Adrenal gland (tissue), 12 donors: ENCODE results near the gene EDEM1. TPM values are rescaled to one million over a fixed set of nuclear protein-coding genes. Genes with fewer than 3 reads are reported as not detected.

ENCODE experiments used
- DNase-seq, 7 donors: peaks; one replicate each; pipeline ENCODE4 v3.0.0-alpha.2; 2019 to 2020
- H3K27ac ChIP-seq, 5 donors: fragments of 200-600 bp; sonication (generic) in 4 of 5; 1 replicate in 3 of 5; 2 replicates in 2 of 5; pipeline versions ENCODE4 v1.5.1 to v1.8.0; 2016 to 2020; ENCODE audit warnings: mild to moderate bottlenecking in 1 of 5
- H3K27me3 ChIP-seq: fragments of 200-600 bp; 2 replicates; pipeline ENCODE4 v1.8.0; 2021
- H3K36me3 ChIP-seq, 2 donors: fragments of 200-600 bp; replicated peaks in 1 of 2; 1 replicate in 1 of 2; 2 replicates in 1 of 2; pipeline versions ENCODE4 v1.5.1 to v1.8.0; 2018 to 2022
- H3K4me1 ChIP-seq, 2 donors: fragments of 200-600 bp; replicated peaks in 1 of 2; 1 replicate in 1 of 2; 2 replicates in 1 of 2; pipeline versions ENCODE4 v1.5.1 to v1.8.0; 2018 to 2021
- H3K4me3 ChIP-seq, 4 donors: fragments of 200-600 bp; sonication (generic) in 3 of 4; one replicate each; pipeline ENCODE4 v1.5.1; 2016 to 2018
- H3K9me3 ChIP-seq, 3 donors: fragments of 200-600 bp; sonication (generic) in 1 of 3; replicated peaks in 1 of 3; 1 replicate in 2 of 3; 2 replicates in 1 of 3; pipeline versions ENCODE4 v1.5.1 to v1.8.0; 2016 to 2021
- POLR2A ChIP-seq, 2 donors: fragments of 450-650 bp; IDR thresholded peaks; one replicate each; pipeline ENCODE4 v1.6.1; 2017; ENCODE audit warnings: antibody characterized with exemption in 2 of 2, mild to moderate bottlenecking in 2 of 2, moderate library complexity in 1 of 2
- WGBS, 4 donors: extraction: QIAGEN DNeasy Blood & Tissue Kit in 2 of 4; methylation state at CpG; one replicate each; pipeline versions ENCODE4 v1.1.5 to v1.1.7; 2013 to 2017; 5-methylcytosine and 5-hydroxymethylcytosine counted together
- intact Hi-C, 2 donors: fragments of 100-400 bp; cut with DNase I; formaldehyde crosslinking; loops; one replicate each; pipeline versions ENCODE4 v1.14.1 to v1.15.0; 2022 to 2023
- polyA plus RNA-seq, 3 donors: library from polyadenylated mRNA; stranded (reverse); fragments of 200-250 nt in 2 of 3; fragments of 350-450 nt in 1 of 3; fragmentation: Illumina TruSeq in 1 of 3; extraction: RNeasy Lipid Tissue Mini Kit (QIAGEN cat#74804) in 1 of 3; gene quantifications; one replicate each; pipeline ENCODE4 v1.2.3, GENCODE V29; 2013 to 2014
- total RNA-seq, 9 donors: library from RNA; depleted of rRNA in 4 of 9; stranded (reverse); fragments of >200 nt in 4 of 9; fragments of 120-200 nt in 1 of 9; fragmentation: NEBNext Ultra II Directional in 1 of 9; extraction: Animal tissue kit (Norgen Biotek cat#: 25700) in 1 of 9; gene quantifications; one replicate each; pipeline versions ENCODE4 v1.1.0 to v1.2.4, GENCODE V29; 2013 to 2023
- TF ChIP-seq, protein P1 (sequence below), 6 experiments: fragments of 450-650 bp in 4 of 6; fragments of 200-600 bp in 2 of 6; sonication (generic) in 1 of 6; IDR thresholded peaks; 1 replicate in 5 of 6; 2 replicates in 1 of 6; pipeline versions ENCODE4 v1.5.1 to v1.8.0; 2016 to 2021; ENCODE audit warnings: antibody characterized with exemption in 6 of 6, mild to moderate bottlenecking in 2 of 6, moderate library complexity in 1 of 6
- donor health status: healthy with polysubstance abuse.
- donor health status: Bipolar disorder and iron deficiency.
- donor health status: DM: yes; HTN: yes; CAD: no.
- donor health status: DM: no; HTN: no; CAD: no.
- donor health status: DM: no; HTN: no; CAD: no.
- donor health status: DM: yes; HTN: yes; CAD: no.

EDEM1 gene
- total and polyA plus RNA-seq, 12 donors, result 3.1 to 63.6 (median 31.2) TPM

DNA sequence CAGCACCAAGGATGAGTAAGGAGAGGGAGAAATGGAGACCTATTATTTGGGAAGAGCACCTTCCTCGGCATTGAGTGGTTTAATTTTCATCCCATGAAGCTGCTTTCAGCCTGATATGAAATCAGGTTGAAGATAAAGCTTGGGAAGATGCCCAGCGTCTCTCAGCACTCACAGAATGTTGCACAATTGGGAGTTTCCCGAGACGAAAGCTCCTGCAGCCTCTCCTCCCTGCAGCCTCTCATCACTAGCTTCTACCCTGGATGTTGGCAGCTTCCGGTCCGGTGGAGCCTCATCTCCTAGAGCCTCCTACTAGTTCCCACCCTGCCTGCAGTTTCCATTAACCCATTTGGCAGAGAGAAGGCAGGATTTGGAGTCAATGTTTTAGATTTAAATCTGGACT, 40.3 kb downstream of the EDEM1 start:
- H3K27ac ChIP-seq, result no peak overlapping the region
- DNase-seq, result peak in 1 of 7 donors; percentile 48
- TF ChIP-seq, protein P1, sequence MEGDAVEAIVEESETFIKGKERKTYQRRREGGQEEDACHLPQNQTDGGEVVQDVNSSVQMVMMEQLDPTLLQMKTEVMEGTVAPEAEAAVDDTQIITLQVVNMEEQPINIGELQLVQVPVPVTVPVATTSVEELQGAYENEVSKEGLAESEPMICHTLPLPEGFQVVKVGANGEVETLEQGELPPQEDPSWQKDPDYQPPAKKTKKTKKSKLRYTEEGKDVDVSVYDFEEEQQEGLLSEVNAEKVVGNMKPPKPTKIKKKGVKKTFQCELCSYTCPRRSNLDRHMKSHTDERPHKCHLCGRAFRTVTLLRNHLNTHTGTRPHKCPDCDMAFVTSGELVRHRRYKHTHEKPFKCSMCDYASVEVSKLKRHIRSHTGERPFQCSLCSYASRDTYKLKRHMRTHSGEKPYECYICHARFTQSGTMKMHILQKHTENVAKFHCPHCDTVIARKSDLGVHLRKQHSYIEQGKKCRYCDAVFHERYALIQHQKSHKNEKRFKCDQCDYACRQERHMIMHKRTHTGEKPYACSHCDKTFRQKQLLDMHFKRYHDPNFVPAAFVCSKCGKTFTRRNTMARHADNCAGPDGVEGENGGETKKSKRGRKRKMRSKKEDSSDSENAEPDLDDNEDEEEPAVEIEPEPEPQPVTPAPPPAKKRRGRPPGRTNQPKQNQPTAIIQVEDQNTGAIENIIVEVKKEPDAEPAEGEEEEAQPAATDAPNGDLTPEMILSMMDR (IDR thresholded peaks at IDR 0.05), result no peak
- no peak for TF ChIP-seq POLR2A (IDR thresholded peaks at IDR 0.05)
- no peaks in the 10 kb centered on the region for H3K36me3 ChIP-seq
- intact Hi-C loops, result no loop called here
- H3K9me3 ChIP-seq, result no peaks in the 10 kb centered on the region
- 39 to 63% (median 60%) methylated on average over 6 of the region's 6 CpGs for whole genome bisulfite sequencing, 4 donors
- no peaks in the 10 kb centered on the region for H3K27me3 ChIP-seq
- H3K4me3 ChIP-seq, result no peak overlapping the region
- H3K4me1 ChIP-seq, result no peaks in the 10 kb centered on the region

DNA sequence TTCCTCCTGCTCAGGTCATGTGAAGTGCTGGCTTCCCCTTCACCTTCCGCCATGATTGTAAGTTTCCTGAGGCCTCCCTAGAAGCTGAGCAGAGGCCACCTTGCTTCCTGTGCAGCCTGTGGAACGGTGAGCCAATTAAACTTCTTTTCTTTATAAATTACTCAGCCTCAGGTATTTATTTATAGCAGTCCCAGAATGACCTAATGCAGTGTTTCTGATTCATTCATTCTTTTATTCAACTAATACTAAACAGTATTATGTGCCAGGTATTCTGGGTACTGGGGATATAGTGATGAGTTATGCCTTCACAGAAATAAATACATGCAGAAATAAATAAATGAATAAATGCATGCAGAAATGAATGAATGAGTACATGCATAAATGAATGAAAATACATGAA, 41.9 kb downstream of the EDEM1 start:
- WGBS, 4 donors, result 57 to 68% (median 62%) methylated on average over 2 of the region's 2 CpGs
- H3K4me3 ChIP-seq, result no peak overlapping the region
- no peak for DNase-seq
- no peaks in the 10 kb centered on the region for H3K9me3 ChIP-seq
- intact Hi-C loops, result no loop called here
- H3K36me3 ChIP-seq, result no peaks in the 10 kb centered on the region
- H3K27ac ChIP-seq, result no peak overlapping the region
- no peaks in the 10 kb centered on the region for H3K27me3 ChIP-seq
- H3K4me1 ChIP-seq, result no peaks in the 10 kb centered on the region
- TF ChIP-seq POLR2A (IDR thresholded peaks at IDR 0.05), result no peak
- TF ChIP-seq, protein P1 (IDR thresholded peaks at IDR 0.05), result no peak

DNA sequence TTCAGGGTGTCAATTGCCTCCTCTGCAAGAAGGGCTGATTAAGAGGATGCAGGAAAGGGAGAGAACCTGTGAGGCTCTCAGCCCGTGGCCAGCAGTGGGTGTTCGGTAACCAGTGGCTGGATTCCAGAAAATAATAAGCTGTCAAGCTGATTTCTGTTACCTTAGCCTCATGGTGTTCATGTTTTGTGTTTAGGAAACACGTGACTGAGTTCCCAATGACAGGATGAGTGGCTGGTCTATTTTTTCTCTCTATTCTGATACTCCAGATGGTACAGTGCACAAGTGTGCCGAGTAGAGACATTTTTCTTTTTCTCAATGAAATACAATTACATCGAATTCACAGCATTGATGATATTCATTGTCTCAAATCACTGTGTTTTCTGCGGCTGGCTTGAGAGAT, 43.6 kb downstream of the EDEM1 start:
- Histone ChIP-seq H3K27ac (no peak overlapping the region), H3K27me3 (no peaks in the 10 kb centered on the region), H3K36me3 (no peaks in the 10 kb centered on the region), H3K4me1 (no peaks in the 10 kb centered on the region), H3K9me3 (no peaks in the 10 kb centered on the region), H3K4me3 (no peak overlapping the region)
- intact Hi-C loops, result no loop called here
- DNase-seq, result no peak
- TF ChIP-seq, protein P1 (IDR thresholded peaks at IDR 0.05), result no peak
- no peak for TF ChIP-seq POLR2A (IDR thresholded peaks at IDR 0.05)
- WGBS, 4 donors, result 44 to 53% (median 52%) methylated on average over 6 of the region's 6 CpGs

DNA sequence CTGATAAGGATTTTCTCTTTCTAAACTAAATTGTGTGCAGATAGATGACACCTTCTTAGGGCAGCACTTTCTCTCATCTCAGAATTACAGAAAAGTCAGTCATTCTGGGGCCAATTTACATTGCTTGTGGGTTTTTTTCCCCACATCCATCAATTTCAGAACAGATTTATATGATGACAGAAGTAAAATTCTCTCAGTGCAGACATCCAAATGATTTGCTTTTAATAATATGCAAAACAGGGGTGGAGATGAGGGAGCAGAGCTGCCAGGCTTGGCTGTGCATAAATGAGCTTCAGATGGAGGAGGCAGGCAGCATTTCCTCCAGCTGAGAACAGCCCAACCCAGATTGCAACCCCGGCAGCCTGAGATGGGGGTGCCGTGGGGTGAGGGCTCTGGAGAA, 44.0 kb downstream of the EDEM1 start:
- no peak for DNase-seq
- no peaks in the 10 kb centered on the region for H3K4me1 ChIP-seq
- 21 to 48% (median 38%) methylated on average over 2 of the region's 2 CpGs for WGBS, 4 donors
- H3K27me3 ChIP-seq, result no peaks in the 10 kb centered on the region
- no peaks in the 10 kb centered on the region for H3K36me3 ChIP-seq
- TF ChIP-seq POLR2A (IDR thresholded peaks at IDR 0.05), result no peak
- TF ChIP-seq, protein P1 (IDR thresholded peaks at IDR 0.05), result no peak
- H3K27ac ChIP-seq, result no peak overlapping the region
- intact Hi-C loops, result no loop called here
- H3K9me3 ChIP-seq, result no peaks in the 10 kb centered on the region
- H3K4me3 ChIP-seq, result no peak overlapping the region
